ENCODE data around the gene NQO2. TPM values are rescaled to one million over a fixed set of nuclear protein-coding genes. Genes with fewer than 3 reads are reported as not detected.
"Not testable (repeated sequence)": the region's sequence is repeated elsewhere in the genome, so short reads cannot be mapped to it uniquely, and the experiment has no call there.

NQO2 gene
- total RNA-seq, 1 donor from 2014 or later: 58.8 TPM

DNA sequence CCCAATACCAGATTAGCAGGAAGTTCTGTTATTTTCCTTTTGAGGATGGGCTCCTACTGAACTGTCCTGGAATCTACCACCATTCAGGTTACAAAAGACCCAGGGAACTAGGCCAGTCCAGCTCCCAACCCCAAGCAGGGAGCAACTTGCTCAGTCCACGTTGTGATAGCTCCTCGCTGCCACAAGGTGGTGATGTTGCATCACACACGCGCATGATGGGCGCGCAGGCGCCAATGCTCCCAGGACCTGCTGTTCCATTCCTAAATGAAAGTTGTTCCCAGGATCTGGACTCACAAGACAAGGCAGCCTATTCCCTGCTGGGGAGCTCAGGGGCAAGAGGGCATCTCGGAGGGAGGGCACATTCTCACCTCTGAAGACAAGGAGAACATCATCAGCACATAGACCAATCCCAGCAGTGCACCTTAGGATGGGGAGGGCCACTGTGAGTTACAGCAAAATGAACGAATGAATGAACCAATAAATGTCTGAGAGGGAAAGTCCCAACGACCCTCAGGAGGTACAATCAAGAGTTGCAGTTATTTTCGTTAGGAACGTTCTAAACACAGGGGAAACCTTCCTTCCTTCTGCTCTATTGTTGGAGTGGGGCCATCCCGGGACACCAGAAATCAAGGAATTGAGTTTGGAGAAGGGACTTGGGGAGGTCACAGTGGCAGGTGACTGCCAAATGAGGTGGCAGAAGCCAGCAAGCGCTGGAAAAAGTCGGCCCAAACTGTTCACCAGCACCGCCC is 1.3 kb upstream of the NQO2 start:
- H3K27me3 Mint-ChIP-seq (ENCODE audit: unreplicated experiment); H3K36me3 Mint-ChIP-seq (ENCODE audit: low read depth, unreplicated experiment); H3K9me3 Mint-ChIP-seq (ENCODE audit: unreplicated experiment); DNase-seq (ENCODE audit: low spot score): not testable (repeated sequence)
- Mint-ChIP-seq H3K27ac (ENCODE audit: unreplicated experiment) (peak overlapping the region; percentile 54), H3K4me3 (ENCODE audit: unreplicated experiment) (peak overlapping the region; percentile 88), H3K4me1 (ENCODE audit: unreplicated experiment) (peaks cover 12% of the 10 kb centered on the region)
- TF ChIP-seq, protein P1, sequence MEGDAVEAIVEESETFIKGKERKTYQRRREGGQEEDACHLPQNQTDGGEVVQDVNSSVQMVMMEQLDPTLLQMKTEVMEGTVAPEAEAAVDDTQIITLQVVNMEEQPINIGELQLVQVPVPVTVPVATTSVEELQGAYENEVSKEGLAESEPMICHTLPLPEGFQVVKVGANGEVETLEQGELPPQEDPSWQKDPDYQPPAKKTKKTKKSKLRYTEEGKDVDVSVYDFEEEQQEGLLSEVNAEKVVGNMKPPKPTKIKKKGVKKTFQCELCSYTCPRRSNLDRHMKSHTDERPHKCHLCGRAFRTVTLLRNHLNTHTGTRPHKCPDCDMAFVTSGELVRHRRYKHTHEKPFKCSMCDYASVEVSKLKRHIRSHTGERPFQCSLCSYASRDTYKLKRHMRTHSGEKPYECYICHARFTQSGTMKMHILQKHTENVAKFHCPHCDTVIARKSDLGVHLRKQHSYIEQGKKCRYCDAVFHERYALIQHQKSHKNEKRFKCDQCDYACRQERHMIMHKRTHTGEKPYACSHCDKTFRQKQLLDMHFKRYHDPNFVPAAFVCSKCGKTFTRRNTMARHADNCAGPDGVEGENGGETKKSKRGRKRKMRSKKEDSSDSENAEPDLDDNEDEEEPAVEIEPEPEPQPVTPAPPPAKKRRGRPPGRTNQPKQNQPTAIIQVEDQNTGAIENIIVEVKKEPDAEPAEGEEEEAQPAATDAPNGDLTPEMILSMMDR (IDR thresholded peaks at IDR 0.05; ENCODE audit: unreplicated experiment): peak; percentile 74

GRCh38 chr6:2998998-2999617 is 586 bp upstream of the NQO2 start:
- peak overlapping the region; percentile 54 for H3K27ac Mint-ChIP-seq (ENCODE audit: unreplicated experiment)
- H3K4me1 Mint-ChIP-seq (ENCODE audit: unreplicated experiment): peaks cover 12% of the 10 kb centered on the region
- TF ChIP-seq, protein P1 (IDR thresholded peaks at IDR 0.05; ENCODE audit: unreplicated experiment): no peak
- DNase-seq (ENCODE audit: low spot score): peak; percentile 10
- H3K4me3 Mint-ChIP-seq (ENCODE audit: unreplicated experiment): peak overlapping the region; percentile 88
- peaks cover 2% of the 10 kb centered on the region for H3K27me3 Mint-ChIP-seq (ENCODE audit: unreplicated experiment)
- no peaks in the 10 kb centered on the region for H3K9me3 Mint-ChIP-seq (ENCODE audit: unreplicated experiment)
- no peaks in the 10 kb centered on the region for H3K36me3 Mint-ChIP-seq (ENCODE audit: low read depth, unreplicated experiment)

GRCh38 chr6:3001146-3001772 is 1.6 kb downstream of the NQO2 start:
- Mint-ChIP-seq H3K4me1 (ENCODE audit: unreplicated experiment) (peaks cover 12% of the 10 kb centered on the region), H3K4me3 (ENCODE audit: unreplicated experiment) (no peak overlapping the region), H3K27ac (ENCODE audit: unreplicated experiment) (no peak overlapping the region), H3K36me3 (ENCODE audit: low read depth, unreplicated experiment) (peaks cover 11% of the 10 kb centered on the region), H3K9me3 (ENCODE audit: unreplicated experiment) (no peaks in the 10 kb centered on the region), H3K27me3 (ENCODE audit: unreplicated experiment) (peaks cover 9% of the 10 kb centered on the region)
- DNase-seq (ENCODE audit: low spot score): no peak
- TF ChIP-seq, protein P1 (IDR thresholded peaks at IDR 0.05; ENCODE audit: unreplicated experiment): no peak

DNA sequence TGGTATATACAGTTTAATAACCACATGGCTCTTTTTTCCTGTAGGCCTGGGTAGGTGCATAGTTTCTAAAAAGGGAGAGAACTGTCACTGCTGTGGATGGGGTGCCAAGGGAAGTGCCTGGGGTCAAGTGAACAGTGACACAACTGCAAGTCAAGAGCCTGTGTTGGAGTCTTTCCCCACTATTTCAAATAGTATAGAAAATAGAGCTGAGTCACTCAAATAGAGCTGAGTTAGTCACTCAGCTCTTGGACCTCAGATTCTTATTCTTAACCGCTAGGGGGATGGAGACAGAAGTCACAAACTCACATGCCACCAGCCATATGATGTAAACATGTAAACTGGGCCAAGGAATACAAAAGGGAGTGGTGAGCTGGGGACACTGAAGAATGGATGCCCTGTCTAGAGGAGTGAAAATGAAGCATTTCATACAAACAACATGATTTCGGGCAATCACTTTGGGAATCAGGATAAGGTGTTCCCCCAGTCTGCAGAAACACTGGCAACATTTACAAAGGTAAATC is 2.1 kb downstream of the NQO2 start:
- H3K27me3 Mint-ChIP-seq (ENCODE audit: unreplicated experiment): peaks cover 9% of the 10 kb centered on the region
- H3K27ac Mint-ChIP-seq (ENCODE audit: unreplicated experiment): no peak overlapping the region
- peaks cover 12% of the 10 kb centered on the region for H3K4me1 Mint-ChIP-seq (ENCODE audit: unreplicated experiment)
- peaks cover 13% of the 10 kb centered on the region for H3K36me3 Mint-ChIP-seq (ENCODE audit: low read depth, unreplicated experiment)
- H3K4me3 Mint-ChIP-seq (ENCODE audit: unreplicated experiment): no peak overlapping the region
- TF ChIP-seq, protein P1 (IDR thresholded peaks at IDR 0.05; ENCODE audit: unreplicated experiment): peak; percentile 69
- no peaks in the 10 kb centered on the region for H3K9me3 Mint-ChIP-seq (ENCODE audit: unreplicated experiment)
- no peak for DNase-seq (ENCODE audit: low spot score)

DNA sequence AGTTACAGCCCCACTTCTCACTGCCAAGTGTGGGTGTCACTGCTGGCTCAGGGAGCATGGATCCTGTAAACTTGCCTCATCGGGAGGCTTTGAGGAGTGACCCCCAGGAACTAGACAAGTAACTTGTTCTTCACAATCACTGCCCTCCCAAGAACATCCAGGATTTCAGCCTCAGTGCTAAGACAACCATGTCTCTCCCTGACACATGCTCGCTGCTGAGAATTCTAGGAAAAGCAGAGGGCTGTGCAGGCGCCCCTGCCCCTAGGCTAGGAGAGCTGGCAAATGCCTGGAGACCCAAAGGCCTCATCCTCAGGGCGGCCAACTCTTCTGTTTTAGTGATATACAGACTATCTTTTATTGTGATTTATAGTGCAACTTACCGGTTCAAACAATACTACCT is 3.5 kb downstream of the NQO2 start:
- not testable (repeated sequence) for H3K27ac Mint-ChIP-seq (ENCODE audit: unreplicated experiment); H3K4me1 Mint-ChIP-seq (ENCODE audit: unreplicated experiment); H3K4me3 Mint-ChIP-seq (ENCODE audit: unreplicated experiment); H3K27me3 Mint-ChIP-seq (ENCODE audit: unreplicated experiment); DNase-seq (ENCODE audit: low spot score); H3K9me3 Mint-ChIP-seq (ENCODE audit: unreplicated experiment)
- H3K36me3 Mint-ChIP-seq (ENCODE audit: low read depth, unreplicated experiment): peaks cover 22% of the 10 kb centered on the region

Measured in endothelial cell (in vitro differentiated cells).